ENCODE measurements around the gene RHEB.

RHEB gene

DNA sequence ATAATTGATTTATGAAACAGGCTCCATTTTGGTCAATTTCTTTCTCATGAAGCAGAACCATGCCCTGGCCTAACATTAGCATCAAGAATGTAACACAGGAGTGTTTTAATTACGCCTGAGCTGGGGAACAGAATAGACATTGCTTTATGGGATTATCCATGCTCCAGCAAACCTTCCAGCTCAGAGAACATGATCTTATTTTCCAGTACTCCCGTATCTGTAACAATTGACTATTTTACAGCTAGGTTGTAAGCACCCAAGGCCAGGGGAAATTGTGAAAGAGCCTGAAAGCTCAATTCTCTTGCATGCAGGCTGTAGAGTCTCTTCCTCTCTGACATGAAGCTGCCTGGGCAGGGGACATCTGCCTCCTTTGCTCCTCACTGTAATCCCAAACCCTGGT, 49.0 kb downstream of the RHEB start:
- TF ChIP-seq, protein P1, sequence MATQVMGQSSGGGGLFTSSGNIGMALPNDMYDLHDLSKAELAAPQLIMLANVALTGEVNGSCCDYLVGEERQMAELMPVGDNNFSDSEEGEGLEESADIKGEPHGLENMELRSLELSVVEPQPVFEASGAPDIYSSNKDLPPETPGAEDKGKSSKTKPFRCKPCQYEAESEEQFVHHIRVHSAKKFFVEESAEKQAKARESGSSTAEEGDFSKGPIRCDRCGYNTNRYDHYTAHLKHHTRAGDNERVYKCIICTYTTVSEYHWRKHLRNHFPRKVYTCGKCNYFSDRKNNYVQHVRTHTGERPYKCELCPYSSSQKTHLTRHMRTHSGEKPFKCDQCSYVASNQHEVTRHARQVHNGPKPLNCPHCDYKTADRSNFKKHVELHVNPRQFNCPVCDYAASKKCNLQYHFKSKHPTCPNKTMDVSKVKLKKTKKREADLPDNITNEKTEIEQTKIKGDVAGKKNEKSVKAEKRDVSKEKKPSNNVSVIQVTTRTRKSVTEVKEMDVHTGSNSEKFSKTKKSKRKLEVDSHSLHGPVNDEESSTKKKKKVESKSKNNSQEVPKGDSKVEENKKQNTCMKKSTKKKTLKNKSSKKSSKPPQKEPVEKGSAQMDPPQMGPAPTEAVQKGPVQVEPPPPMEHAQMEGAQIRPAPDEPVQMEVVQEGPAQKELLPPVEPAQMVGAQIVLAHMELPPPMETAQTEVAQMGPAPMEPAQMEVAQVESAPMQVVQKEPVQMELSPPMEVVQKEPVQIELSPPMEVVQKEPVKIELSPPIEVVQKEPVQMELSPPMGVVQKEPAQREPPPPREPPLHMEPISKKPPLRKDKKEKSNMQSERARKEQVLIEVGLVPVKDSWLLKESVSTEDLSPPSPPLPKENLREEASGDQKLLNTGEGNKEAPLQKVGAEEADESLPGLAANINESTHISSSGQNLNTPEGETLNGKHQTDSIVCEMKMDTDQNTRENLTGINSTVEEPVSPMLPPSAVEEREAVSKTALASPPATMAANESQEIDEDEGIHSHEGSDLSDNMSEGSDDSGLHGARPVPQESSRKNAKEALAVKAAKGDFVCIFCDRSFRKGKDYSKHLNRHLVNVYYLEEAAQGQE (IDR thresholded peaks at IDR 0.05; ENCODE audit: insufficient replicate concordance, low read depth), result no peak
- TF ChIP-seq SPI1 (IDR thresholded peaks at IDR 0.05; ENCODE audit: borderline replicate concordance, low read depth) (no peak), GABPA (IDR thresholded peaks at IDR 0.05; ENCODE audit: low read depth) (no peak), POLR2AphosphoS5 (IDR thresholded peaks at IDR 0.05; ENCODE audit: low read depth) (no peak)
- TF ChIP-seq, protein P2, sequence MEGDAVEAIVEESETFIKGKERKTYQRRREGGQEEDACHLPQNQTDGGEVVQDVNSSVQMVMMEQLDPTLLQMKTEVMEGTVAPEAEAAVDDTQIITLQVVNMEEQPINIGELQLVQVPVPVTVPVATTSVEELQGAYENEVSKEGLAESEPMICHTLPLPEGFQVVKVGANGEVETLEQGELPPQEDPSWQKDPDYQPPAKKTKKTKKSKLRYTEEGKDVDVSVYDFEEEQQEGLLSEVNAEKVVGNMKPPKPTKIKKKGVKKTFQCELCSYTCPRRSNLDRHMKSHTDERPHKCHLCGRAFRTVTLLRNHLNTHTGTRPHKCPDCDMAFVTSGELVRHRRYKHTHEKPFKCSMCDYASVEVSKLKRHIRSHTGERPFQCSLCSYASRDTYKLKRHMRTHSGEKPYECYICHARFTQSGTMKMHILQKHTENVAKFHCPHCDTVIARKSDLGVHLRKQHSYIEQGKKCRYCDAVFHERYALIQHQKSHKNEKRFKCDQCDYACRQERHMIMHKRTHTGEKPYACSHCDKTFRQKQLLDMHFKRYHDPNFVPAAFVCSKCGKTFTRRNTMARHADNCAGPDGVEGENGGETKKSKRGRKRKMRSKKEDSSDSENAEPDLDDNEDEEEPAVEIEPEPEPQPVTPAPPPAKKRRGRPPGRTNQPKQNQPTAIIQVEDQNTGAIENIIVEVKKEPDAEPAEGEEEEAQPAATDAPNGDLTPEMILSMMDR (IDR thresholded peaks at IDR 0.05; ENCODE audit: insufficient read depth, low read length), result no peak
- peak in 1 of 2 experiments; percentile 49 for DNase-seq (ENCODE audit: low read depth in 1 of 2, low spot score in 1 of 2)
- no peaks in the 10 kb centered on the region for H3K27me3 ChIP-seq (ENCODE audit: insufficient read depth, poor library complexity, severe bottlenecking)
- peak overlapping the region; percentile 26; the same call in 1 of the 2 replicates for H3K27ac ChIP-seq (replicated peaks)
- no peak overlapping the region for H3K4me3 ChIP-seq (replicated peaks; ENCODE audit: insufficient read depth, low read length)

- no peak for DNase-seq (ENCODE audit: low read depth in 1 of 2, low spot score in 1 of 2)
- Histone ChIP-seq H3K27me3 (ENCODE audit: insufficient read depth, poor library complexity, severe bottlenecking) (no peaks in the 10 kb centered on the region), H3K27ac (replicated peaks) (no peak overlapping the region), H3K4me3 (replicated peaks; ENCODE audit: insufficient read depth, low read length) (no peak overlapping the region)
- TF ChIP-seq, protein P2 (IDR thresholded peaks at IDR 0.05; ENCODE audit: insufficient read depth, low read length), result no peak
- TF ChIP-seq POLR2AphosphoS5 (IDR thresholded peaks at IDR 0.05; ENCODE audit: low read depth) (no peak), GABPA (IDR thresholded peaks at IDR 0.05; ENCODE audit: low read depth) (no peak), SPI1 (IDR thresholded peaks at IDR 0.05; ENCODE audit: borderline replicate concordance, low read depth) (no peak)
- TF ChIP-seq, protein P1 (IDR thresholded peaks at IDR 0.05; ENCODE audit: insufficient replicate concordance, low read depth), result no peak
Measured at GRCh38 chr7:151469281-151469680, 50.4 kb downstream of the RHEB start.

DNA sequence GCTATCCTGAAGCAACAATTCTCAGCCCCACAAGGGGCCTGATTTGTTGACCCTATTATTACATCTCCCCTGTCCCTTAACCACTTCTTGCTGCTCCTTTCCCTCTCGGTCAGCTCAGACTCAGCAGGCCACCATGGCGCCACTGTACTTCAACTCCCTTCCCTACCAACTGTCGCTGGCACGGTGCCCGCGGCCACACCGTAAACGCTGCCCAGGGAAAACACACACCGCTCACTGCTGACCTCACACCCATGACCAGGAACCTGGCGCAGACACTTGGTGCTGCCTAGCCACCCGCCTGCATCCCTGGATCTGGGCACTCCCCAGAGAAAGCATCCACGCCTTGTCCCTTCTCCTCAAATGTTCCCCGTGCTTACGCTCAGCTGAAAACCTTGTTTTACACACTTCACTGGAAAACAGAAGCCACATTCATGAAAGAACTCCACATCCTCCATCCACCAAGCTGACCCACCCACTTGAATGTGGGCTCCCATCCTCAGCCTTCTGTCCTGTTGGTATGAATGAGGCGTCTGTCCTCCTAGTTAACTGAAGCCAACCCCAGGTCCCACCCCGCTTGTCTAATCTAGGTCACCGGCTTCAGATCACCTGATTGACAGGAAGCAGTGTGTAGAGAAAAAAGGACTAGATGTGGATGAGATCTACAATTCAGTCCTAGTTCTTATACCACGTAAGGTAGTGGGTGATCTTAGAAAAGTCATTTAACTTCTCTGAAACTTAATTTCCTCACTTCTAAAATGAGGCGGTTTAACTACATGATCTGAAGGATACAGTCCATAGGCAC, 51.3 kb downstream of the RHEB start:
- no peak for TF ChIP-seq GABPA (IDR thresholded peaks at IDR 0.05; ENCODE audit: low read depth)
- Histone ChIP-seq H3K27ac (replicated peaks) (no peak overlapping the region), H3K27me3 (ENCODE audit: insufficient read depth, poor library complexity, severe bottlenecking) (no peaks in the 10 kb centered on the region), H3K4me3 (replicated peaks; ENCODE audit: insufficient read depth, low read length) (no peak overlapping the region)
- no peak for DNase-seq (ENCODE audit: low read depth in 1 of 2, low spot score in 1 of 2)

- Histone ChIP-seq H3K27ac (replicated peaks) (no peak overlapping the region), H3K4me3 (replicated peaks; ENCODE audit: insufficient read depth, low read length) (no peak overlapping the region), H3K27me3 (ENCODE audit: insufficient read depth, poor library complexity, severe bottlenecking) (no peaks in the 10 kb centered on the region)
- no peak for TF ChIP-seq GABPA (IDR thresholded peaks at IDR 0.05; ENCODE audit: low read depth)
- DNase-seq (ENCODE audit: low read depth in 1 of 2, low spot score in 1 of 2), result no peak
Measured at GRCh38 chr7:151465169-151465568, 54.5 kb downstream of the RHEB start.

All from HL-60 (cell line).